Heart right ventricle (tissue), 16 donors: Measurements from ENCODE around the gene ATP11A. TPM values are rescaled to one million over a fixed set of nuclear protein-coding genes. Genes with fewer than 3 reads are reported as not detected.
"Not testable (repeated sequence)": the region's sequence is repeated elsewhere in the genome, so short reads cannot be mapped to it uniquely, and the experiment has no call there.

Experiments used
- ATAC-seq, 8 donors: fragments of 200-7000 bp; cut with Tn5 transposase; one replicate each; pipeline ENCODE4 v1.9.1; 2020; ENCODE audit warnings: mild to moderate bottlenecking in 8 of 8, moderate library complexity in 8 of 8, moderate number of reproducible peaks in 1 of 8
- DNase-seq, 2 donors: peaks; one replicate each; pipeline ENCODE4 v3.0.0-alpha.2; 2020
- H3K27ac ChIP-seq, 10 donors: fragments of 200-600 bp; sonication (generic) in 2 of 10; one replicate each; pipeline versions ENCODE4 v1.5.0 to v1.8.0; 2020 to 2022; ENCODE audit warnings: mild to moderate bottlenecking in 3 of 10
- H3K27me3 ChIP-seq, 7 donors: fragments of 200-600 bp; one replicate each; pipeline ENCODE4 v1.8.0; 2021 to 2022; ENCODE audit warnings: mild to moderate bottlenecking in 2 of 7
- H3K36me3 ChIP-seq, 9 donors: fragments of 200-600 bp; sonication (generic) in 1 of 9; one replicate each; pipeline versions ENCODE4 v1.5.0 to v1.8.0; 2020 to 2022; ENCODE audit warnings: mild to moderate bottlenecking in 2 of 9
- H3K4me1 ChIP-seq, 9 donors: fragments of 200-600 bp; sonication (generic) in 1 of 9; one replicate each; pipeline versions ENCODE4 v1.5.0 to v1.8.0; 2020 to 2022; ENCODE audit warnings: mild to moderate bottlenecking in 4 of 9
- H3K4me3 ChIP-seq, 10 donors: fragments of 200-600 bp; sonication (generic) in 2 of 10; one replicate each; pipeline versions ENCODE4 v1.5.0 to v1.8.0; 2020 to 2022; ENCODE audit warnings: mild to moderate bottlenecking in 7 of 10, moderate library complexity in 2 of 10
- H3K9me3 ChIP-seq, 11 donors: fragments of 200-600 bp in 10 of 11; sonication (generic) in 2 of 11; one replicate each; pipeline versions ENCODE4 v1.5.0 to v1.8.0; 2013 to 2022; ENCODE audit warnings: mild to moderate bottlenecking in 2 of 11, control low read depth in 1 of 11, moderate library complexity in 1 of 11
- CTCF ChIP-seq, 9 donors: fragments of 200-600 bp; sonication (generic) in 2 of 9; IDR thresholded peaks; one replicate each; pipeline versions ENCODE4 v1.5.0 to v1.8.0; 2021 to 2022; ENCODE audit warnings: antibody characterized with exemption in 9 of 9, mild to moderate bottlenecking in 5 of 9, moderate library complexity in 1 of 9
- WGBS, 2 donors: extraction: QIAGEN DNeasy Blood & Tissue Kit; methylation state at CpG; one replicate each; pipeline ENCODE4 v1.1.7; 2013; ENCODE audit warnings: inconsistent platforms in 1 of 2; 5-methylcytosine and 5-hydroxymethylcytosine counted together
- intact Hi-C, 10 donors: fragments of 100-400 bp; cut with DNase I; formaldehyde crosslinking; loops; one replicate each; pipeline versions ENCODE4 v1.11.1 to v1.14.2; 2022
- polyA plus RNA-seq, 2 donors: library from polyadenylated mRNA; stranded (reverse); fragments of 200-250 nt; gene quantifications; one replicate each; pipeline ENCODE4 v1.2.3, GENCODE V29; 2013
- total RNA-seq, 10 donors: library from RNA; stranded (reverse); fragmentation: NEBNext Ultra II Directional in 3 of 10; extraction: Animal tissue kit (Norgen Biotek cat#: 25700) in 3 of 10; gene quantifications; one replicate each; pipeline versions ENCODE4 v1.2.1 to v1.2.4, GENCODE V29; 2021 to 2023
- donor health status: Arrhythmogenic right ventricular cardiomyopathy.
- donor health status: ischemic (EF 13 %, LVEDD 7.1; RV severe dilation, severe dysfunction).
- donor health status: healthy with polysubstance abuse.
- donor health status: DM: no; HTN: yes; CAD: no.
- donor health status: DM: no; HTN: no; CAD: no.
- donor health status: ischemic (EF 25% LVEDD 6.9; RV normal size, moderate dysfunction).
- donor health status: ischemic (EF 25% LVEDD 5.7; RV mildly dilated, moderate dysfunction).
- donor health status: healthy.
- donor health status: DM: yes; HTN: yes; CAD: no.
- donor health status: Ischemic cardiomyopathy.
- donor health status: ischemic (EF 35%, LVEDD 5.7; RV mildly dilated, moderate dysfunction).
- donor health status: nonischemic (EF 11% LVEDD 7.7; RV severe dilation, severe dysfunction).
- donor health status: DM: yes; HTN: yes; CAD: no.
- donor health status: PGD.
- donor health status: ischemic (EF 29% LVEDD 5.4; RV normal size, mild dysfunction).
- donor health status: nonischemic (EF 23%, LVEDD 6.1; RV moderate dilation, normal function).

ATP11A gene
- total and polyA plus RNA-seq, 12 donors = 20.0 to 164 (median 107) TPM

DNA sequence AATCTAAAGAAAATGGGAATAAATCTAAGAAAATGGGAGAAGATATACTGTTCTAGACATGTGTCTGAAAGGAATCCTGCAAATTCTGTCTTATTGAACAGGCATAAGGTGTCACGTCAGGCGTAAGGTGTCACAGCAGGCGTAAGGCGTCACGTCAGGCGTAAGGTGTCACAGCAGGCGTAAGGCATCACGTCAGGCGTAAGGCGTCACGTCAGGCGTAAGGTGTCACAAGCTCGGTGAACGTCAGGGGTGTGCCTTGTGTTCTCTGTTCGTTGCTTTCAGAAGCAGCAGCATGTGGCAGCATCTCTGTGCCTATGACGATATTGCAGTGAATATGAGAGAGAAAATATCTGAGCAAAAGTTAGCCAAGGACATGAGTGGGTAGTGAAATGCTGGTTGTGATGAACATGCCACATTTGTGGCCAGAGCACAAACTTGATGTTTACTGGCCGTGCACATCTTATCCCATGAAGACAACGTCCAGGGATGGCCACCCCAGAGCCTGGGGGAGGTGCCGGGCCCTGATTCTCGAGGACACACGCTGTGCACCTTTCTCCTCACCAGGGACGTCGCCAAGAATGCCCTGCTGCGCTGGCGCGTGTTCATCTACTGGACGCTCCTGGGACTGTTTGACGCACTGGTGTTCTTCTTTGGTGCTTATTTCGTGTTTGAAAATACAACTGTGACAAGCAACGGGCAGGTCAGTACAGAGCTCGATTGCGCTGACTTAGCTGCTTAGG lies 172.2 kb downstream of the ATP11A start:
- intact Hi-C loops = loop anchor here in 1 of 10 donors (5.0 kb wide), 1 partner anchor 75 kb away; no protein-coding TSS in a partner anchor
- Histone ChIP-seq H3K27me3 (no peaks in the 10 kb centered on the region), H3K4me3 (no peak overlapping the region), H3K4me1 (peaks cover 0 to 8% (median 0%) of the 10 kb centered on the region in 9 donors), H3K27ac (no peak overlapping the region), H3K36me3 (peaks cover 0 to 83% (median 40%) of the 10 kb centered on the region in 9 donors), H3K9me3 (no peaks in the 10 kb centered on the region)
- no peak for DNase-seq
- no peak for TF ChIP-seq CTCF (IDR thresholded peaks at IDR 0.05)
- no peak for ATAC-seq
- WGBS, 2 donors = 92% methylated on average over 32 of the region's 32 CpGs

- not testable (repeated sequence) for H3K27me3 ChIP-seq, H3K27ac ChIP-seq, H3K4me1 ChIP-seq, ATAC-seq, H3K9me3 ChIP-seq, DNase-seq, H3K4me3 ChIP-seq
- WGBS, 2 donors = 96% methylated on average over 15 to 17 of the region's 17 CpGs
- intact Hi-C loops = loop anchor here in 1 of 10 donors (5.0 kb wide), 1 partner anchor 76 kb away; no protein-coding TSS in a partner anchor
- H3K36me3 ChIP-seq = peaks cover 0 to 83% (median 37%) of the 10 kb centered on the region in 9 donors
These were observed 173.5 kb downstream of the ATP11A start for GRCh38 chr13:112863356-112863755.

DNA sequence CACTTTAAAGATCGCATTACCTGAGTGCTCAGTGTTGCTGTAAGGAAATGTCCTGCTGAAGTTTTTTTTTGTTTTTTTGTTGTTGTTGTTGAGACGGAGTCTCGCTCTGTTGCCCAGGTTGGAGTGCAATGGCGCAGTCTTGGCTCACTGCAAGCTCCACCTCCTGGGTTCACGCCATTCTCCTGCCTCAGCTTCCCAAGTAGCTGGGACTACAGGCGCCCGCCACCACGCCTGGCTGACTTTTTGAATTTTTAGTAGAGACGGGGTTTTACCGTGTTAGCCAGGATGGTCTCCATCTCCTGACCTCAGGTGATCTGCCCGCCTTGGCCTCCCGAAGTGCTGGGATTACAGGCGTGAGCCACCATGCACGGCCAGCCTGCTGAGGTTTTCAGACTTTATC lies 175.6 kb downstream of the ATP11A start:
- H3K4me1 ChIP-seq, ATAC-seq, H3K27ac ChIP-seq, DNase-seq, intact Hi-C loops, H3K4me3 ChIP-seq, H3K27me3 ChIP-seq, H3K9me3 ChIP-seq: not testable (repeated sequence)
- 90 to 93% methylated on average over 14 of the region's 14 CpGs for WGBS, 2 donors
- H3K36me3 ChIP-seq = peaks cover 0 to 83% (median 35%) of the 10 kb centered on the region in 9 donors

DNA sequence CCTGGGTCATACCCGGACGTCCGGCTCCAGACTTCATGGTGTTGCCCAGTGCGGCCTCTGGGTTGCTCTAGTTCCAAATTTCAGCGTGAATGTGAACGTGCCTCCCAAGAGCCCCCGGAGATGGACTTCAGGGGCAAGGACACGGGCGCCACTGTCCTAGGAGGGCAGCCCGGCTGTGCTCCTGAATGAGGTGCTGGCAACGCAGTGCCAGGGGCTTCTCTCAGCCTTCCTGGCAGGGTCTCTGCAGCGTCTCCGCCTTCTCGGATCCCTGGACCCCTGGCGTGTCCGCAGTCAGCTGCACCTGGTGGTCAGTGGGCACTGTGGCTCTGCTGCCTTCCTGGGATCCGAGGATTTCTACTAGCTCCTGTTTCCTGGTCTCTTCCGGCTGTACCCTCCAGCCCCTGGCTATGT lies 177.5 kb downstream of the ATP11A start:
- intact Hi-C loops = no loop called here
- H3K27me3 ChIP-seq = no peaks in the 10 kb centered on the region
- peaks cover 0 to 72% (median 29%) of the 10 kb centered on the region in 9 donors for H3K36me3 ChIP-seq
- no peak overlapping the region for H3K27ac ChIP-seq
- DNase-seq = no peak
- 94 to 97% methylated on average over 18 of the region's 18 CpGs for WGBS, 2 donors
- TF ChIP-seq CTCF (IDR thresholded peaks at IDR 0.05) = no peak
- no peaks in the 10 kb centered on the region for H3K9me3 ChIP-seq
- ATAC-seq = no peak
- no peak overlapping the region for H3K4me3 ChIP-seq
- peaks cover 0 to 3% (median 0%) of the 10 kb centered on the region in 9 donors for H3K4me1 ChIP-seq

DNA sequence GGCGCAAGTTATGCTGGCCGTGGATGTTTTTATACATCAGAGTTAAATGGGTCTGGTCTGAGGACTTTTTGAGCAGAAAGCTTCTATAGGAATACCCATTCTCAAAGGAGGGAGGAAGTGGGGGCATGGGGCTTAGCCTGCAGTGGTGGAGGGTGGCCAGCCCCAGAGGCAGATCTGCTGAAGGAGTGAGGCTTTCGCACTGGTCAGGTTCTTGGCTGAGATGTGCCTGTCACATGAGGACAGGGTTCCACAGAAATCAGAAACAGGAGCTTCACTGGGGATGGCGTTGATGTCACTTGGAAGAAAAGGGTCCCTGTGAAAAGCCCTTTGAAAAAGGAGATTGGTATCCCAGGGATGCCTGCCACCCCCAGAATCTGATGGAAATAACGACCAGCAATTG lies 178.5 kb downstream of the ATP11A start:
- no peak for TF ChIP-seq CTCF (IDR thresholded peaks at IDR 0.05)
- ATAC-seq (no peak), DNase-seq (no peak)
- Histone ChIP-seq H3K27me3 (no peaks in the 10 kb centered on the region), H3K4me1 (peaks cover 0 to 7% (median 0%) of the 10 kb centered on the region in 9 donors), H3K36me3 (peaks cover 0 to 72% (median 27%) of the 10 kb centered on the region in 9 donors), H3K27ac (no peak overlapping the region), H3K9me3 (no peaks in the 10 kb centered on the region), H3K4me3 (no peak overlapping the region)
- intact Hi-C loops = no loop called here
- 95 to 96% methylated on average over 5 of the region's 5 CpGs for WGBS, 2 donors
